Measurements from ENCODE around the gene TOR2A.

Gene TOR2A

DNA sequence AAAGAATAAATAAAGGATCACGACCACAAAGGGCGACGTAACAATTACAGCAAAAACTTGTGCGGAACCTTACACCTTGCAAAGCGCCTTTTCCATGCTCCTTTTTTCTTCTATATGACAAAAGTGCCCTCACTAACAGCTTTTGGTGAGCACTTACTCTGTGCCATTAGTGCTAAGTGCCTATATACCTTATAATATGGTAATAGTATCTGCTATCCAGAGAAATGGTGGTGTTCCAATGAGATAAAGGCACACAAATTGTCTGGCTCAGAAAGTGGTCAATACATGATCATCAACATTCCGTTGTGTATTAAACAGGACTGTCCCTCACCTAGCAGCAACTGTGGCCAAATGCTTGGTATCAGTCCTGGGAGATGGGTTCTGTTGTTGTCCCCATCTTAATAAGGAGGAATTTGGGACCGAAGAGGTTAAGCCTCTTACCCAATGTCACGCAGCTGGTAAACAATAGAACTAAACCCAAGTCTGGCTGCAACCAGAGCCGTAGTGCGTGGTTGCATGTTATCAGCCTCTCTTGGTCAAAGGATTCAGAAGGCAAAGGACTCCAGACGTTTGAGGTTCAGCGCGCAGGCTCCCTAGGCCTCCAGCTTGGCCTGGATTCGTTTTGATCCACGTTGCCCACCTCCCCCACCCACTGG lies 564 bp upstream of the TOR2A start:
- Histone ChIP-seq H3K9me3 (ENCODE audit: control insufficient read depth, insufficient read depth, low read length) (no peaks in the 10 kb centered on the region), H3K27me3 (ENCODE audit: control insufficient read depth, insufficient read depth, low read length) (no peaks in the 10 kb centered on the region), H3K9ac (ENCODE audit: low read depth, low read length) (no peak overlapping the region), H3K4me3 (ENCODE audit: low read depth, low read length) (no peak overlapping the region), H3K36me3 (ENCODE audit: control insufficient read depth, insufficient read depth, low read length) (no peaks in the 10 kb centered on the region), H3K4me1 (ENCODE audit: control insufficient read depth, insufficient read depth, low read length) (peaks cover 6% of the 10 kb centered on the region)

DNA sequence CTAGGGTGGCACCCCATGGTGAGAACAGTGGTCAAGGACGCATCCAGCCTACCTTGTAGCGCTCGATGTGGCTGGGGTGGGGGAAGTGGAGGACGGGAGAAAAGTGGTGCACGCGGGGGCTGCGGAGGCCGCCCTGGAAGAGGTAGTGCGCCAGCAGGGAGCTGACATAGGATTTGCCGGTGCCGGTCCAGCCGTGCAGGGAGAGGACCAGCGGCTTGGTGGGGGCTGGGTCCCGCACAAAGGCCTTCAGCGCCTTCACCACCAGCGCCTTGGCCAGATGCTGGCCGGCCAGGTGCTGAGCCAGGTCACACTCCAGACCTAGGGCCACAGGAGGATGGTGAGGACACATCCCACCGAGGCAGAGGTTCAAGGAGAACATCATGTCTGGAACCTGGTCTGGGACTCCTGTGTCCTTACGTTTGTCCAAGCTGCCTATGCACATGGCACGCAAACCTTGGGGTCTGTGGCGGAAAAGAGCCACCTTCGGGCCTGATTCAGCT lies 797 bp downstream of the TOR2A start:
- Histone ChIP-seq H3K4me3 (ENCODE audit: low read depth, low read length) (peak overlapping the region; percentile 84), H3K9me3 (ENCODE audit: control insufficient read depth, insufficient read depth, low read length) (no peaks in the 10 kb centered on the region), H3K9ac (ENCODE audit: low read depth, low read length) (peak overlapping the region; percentile 49), H3K36me3 (ENCODE audit: control insufficient read depth, insufficient read depth, low read length) (no peaks in the 10 kb centered on the region), H3K4me1 (ENCODE audit: control insufficient read depth, insufficient read depth, low read length) (peaks cover 6% of the 10 kb centered on the region), H3K27me3 (ENCODE audit: control insufficient read depth, insufficient read depth, low read length) (no peaks in the 10 kb centered on the region)

DNA sequence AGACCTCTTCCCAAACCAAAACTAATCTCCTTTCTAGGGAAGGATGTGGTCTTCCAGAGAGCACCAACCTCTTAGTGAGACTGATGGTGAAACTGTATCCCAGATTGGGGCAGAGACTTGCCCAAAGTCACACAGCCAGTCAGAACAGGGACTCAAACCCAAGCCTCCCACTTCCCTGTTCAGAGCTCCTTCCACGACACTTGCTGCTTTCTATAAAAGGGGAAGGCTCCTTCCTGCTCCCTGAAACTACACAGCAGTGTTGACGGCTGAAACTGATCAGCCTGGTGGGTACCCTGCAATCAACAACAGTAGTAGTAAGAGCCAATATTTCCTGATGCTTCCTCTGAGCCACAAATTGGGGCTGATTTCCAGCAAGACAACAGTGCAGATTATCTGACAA lies 1.5 kb downstream of the TOR2A start:
- no peaks in the 10 kb centered on the region for H3K36me3 ChIP-seq (ENCODE audit: control insufficient read depth, insufficient read depth, low read length)
- H3K27me3 ChIP-seq (ENCODE audit: control insufficient read depth, insufficient read depth, low read length): no peaks in the 10 kb centered on the region
- H3K9ac ChIP-seq (ENCODE audit: low read depth, low read length): no peak overlapping the region
- peaks cover 6% of the 10 kb centered on the region for H3K4me1 ChIP-seq (ENCODE audit: control insufficient read depth, insufficient read depth, low read length)
- no peaks in the 10 kb centered on the region for H3K9me3 ChIP-seq (ENCODE audit: control insufficient read depth, insufficient read depth, low read length)
- H3K4me3 ChIP-seq (ENCODE audit: low read depth, low read length): no peak overlapping the region

DNA sequence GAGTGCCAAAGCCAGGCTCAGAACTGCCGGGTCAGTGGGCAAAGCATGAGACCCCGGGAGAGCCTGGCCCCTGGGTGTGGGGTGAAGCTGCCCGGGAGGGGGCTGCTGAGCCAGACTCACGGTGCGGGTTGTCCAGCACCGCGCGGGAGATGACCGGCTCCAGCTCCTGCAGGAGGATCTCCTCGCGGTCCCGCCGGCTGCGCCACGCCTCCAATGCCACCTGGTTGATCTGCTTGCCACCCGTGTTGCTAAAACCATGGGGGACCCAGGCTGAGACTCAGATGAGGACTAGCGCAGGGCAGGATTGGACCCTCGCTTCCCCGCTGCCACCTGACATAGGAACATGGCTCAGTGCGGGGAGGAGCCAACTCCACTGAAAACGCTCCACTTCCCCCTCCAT lies 2.6 kb downstream of the TOR2A start:
- Histone ChIP-seq H3K9ac (ENCODE audit: low read depth, low read length) (no peak overlapping the region), H3K4me1 (ENCODE audit: control insufficient read depth, insufficient read depth, low read length) (peaks cover 6% of the 10 kb centered on the region), H3K9me3 (ENCODE audit: control insufficient read depth, insufficient read depth, low read length) (no peaks in the 10 kb centered on the region), H3K27me3 (ENCODE audit: control insufficient read depth, insufficient read depth, low read length) (no peaks in the 10 kb centered on the region), H3K4me3 (ENCODE audit: low read depth, low read length) (no peak overlapping the region), H3K36me3 (ENCODE audit: control insufficient read depth, insufficient read depth, low read length) (no peaks in the 10 kb centered on the region)

DNA sequence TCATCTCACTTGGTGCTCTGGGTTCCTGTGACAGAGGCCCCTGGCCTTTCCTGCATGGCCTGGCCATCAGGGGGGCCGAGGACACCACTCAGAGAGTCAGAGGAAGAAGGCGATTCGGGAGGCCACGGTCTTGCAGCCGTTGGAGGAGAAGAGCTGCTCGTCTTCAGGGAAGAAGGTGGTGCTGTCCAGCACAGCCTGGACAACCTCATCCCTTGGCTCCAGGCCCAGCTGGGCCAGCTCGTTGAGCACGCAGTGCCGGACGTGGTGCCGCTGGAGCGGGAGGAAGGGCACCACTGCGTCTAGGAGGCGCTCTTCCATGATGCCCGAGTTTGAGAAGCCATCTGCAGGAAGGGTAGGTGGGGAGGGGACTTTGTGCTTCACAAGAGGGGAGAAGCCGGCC lies 3.2 kb downstream of the TOR2A start:
- no peak overlapping the region for H3K9ac ChIP-seq (ENCODE audit: low read depth, low read length)
- no peaks in the 10 kb centered on the region for H3K36me3 ChIP-seq (ENCODE audit: control insufficient read depth, insufficient read depth, low read length)
- H3K4me3 ChIP-seq (ENCODE audit: low read depth, low read length): no peak overlapping the region
- H3K9me3 ChIP-seq (ENCODE audit: control insufficient read depth, insufficient read depth, low read length): no peaks in the 10 kb centered on the region
- H3K4me1 ChIP-seq (ENCODE audit: control insufficient read depth, insufficient read depth, low read length): peaks cover 6% of the 10 kb centered on the region
- no peaks in the 10 kb centered on the region for H3K27me3 ChIP-seq (ENCODE audit: control insufficient read depth, insufficient read depth, low read length)

DNA sequence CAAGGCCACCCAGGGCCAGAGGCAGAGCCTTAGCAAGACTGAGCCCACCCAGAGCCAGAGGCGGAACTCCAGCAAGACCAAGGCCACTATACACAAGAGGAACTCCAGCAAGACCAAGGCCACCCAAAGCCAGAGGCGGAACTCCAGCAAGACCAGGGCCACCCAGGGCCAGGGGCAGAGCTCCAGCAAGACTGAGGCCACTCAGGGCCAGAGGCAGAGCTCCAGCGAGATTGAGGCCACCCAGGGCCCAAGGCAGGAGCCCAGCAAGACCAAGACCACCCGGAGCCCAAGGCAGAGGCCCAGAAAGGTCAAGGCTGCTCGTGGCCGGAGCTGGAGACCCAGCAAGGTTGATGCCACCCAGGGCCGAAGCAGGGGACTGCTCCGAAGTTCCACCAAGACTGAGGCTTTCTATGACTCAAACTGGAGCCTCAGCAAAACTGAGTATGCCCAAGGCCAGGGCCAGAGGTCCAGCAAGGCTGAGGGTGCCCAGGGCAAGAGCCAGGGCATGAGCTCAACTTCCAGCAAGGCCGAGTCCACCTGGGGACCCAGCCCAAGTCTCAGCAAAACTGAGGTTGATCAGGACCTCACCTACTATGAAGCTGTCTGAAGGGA lies 4.2 kb downstream of the TOR2A start:
- H3K9me3 ChIP-seq (ENCODE audit: control insufficient read depth, insufficient read depth, low read length): no peaks in the 10 kb centered on the region
- no peaks in the 10 kb centered on the region for H3K27me3 ChIP-seq (ENCODE audit: control insufficient read depth, insufficient read depth, low read length)
- H3K36me3 ChIP-seq (ENCODE audit: control insufficient read depth, insufficient read depth, low read length): no peaks in the 10 kb centered on the region
- H3K9ac ChIP-seq (ENCODE audit: low read depth, low read length): no peak overlapping the region
- H3K4me1 ChIP-seq (ENCODE audit: control insufficient read depth, insufficient read depth, low read length): peaks cover 6% of the 10 kb centered on the region
- H3K4me3 ChIP-seq (ENCODE audit: low read depth, low read length): no peak overlapping the region

DNA sequence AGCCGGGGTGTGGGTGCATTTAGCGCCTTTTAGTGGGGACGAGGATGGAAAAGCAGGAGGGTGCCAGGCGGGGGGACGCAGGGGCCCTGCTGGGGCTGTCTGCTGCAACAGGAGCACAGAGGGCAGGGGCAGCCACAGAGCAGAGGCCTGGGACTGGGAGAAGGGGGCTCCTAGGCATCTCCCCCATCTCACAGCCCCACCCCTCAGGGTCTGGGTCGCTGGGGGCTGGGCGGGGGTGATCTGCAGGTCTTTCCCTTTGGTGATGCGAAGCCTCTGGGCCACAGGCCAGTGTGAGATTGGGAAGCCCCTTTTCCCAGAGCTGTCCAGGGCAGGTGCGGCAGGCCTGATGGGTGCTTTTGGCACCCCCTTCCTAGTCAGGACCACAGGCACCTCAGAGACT lies 4.8 kb downstream of the TOR2A start:
- peaks cover 3% of the 10 kb centered on the region for H3K4me1 ChIP-seq (ENCODE audit: control insufficient read depth, insufficient read depth, low read length)
- no peaks in the 10 kb centered on the region for H3K27me3 ChIP-seq (ENCODE audit: control insufficient read depth, insufficient read depth, low read length)
- H3K9ac ChIP-seq (ENCODE audit: low read depth, low read length): no peak overlapping the region
- no peaks in the 10 kb centered on the region for H3K9me3 ChIP-seq (ENCODE audit: control insufficient read depth, insufficient read depth, low read length)
- H3K4me3 ChIP-seq (ENCODE audit: low read depth, low read length): no peak overlapping the region
- H3K36me3 ChIP-seq (ENCODE audit: control insufficient read depth, insufficient read depth, low read length): no peaks in the 10 kb centered on the region

DNA sequence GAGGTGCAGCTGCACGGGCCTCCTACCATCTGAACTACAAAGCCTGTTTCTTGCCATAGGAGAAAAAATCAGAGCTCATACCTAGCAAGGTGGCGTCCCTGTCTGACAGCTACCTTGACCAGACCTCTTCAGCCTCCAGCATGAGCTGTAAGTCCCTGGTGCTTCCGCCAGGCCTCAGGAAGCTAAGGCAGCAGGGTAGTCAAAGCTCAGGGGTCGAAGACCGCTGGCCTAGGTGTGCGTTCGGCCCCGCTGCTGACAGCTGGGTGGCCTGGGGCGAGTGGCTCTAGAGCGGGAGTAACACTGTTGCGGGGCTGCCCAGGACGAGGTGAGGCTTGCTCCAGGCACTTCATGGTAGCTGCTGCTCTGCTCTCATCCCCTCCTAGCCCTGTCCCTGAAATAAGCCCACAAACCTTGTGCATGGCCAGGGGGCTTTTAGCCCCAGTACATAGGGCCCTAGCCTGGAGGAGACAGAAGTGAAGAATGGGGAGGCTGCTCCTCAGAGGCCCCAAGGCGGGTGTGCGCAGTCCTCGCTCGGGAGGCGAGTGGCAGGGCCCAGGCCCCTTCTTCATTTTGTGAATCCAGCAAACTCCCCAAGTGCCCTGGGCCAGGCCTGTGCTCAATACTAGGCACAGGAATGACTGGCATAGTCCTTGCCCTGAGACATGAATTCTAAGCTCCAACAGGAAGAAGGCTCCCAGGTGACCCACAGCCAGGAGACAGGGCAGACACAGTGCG lies 5.4 kb downstream of the TOR2A start:
- H3K4me3 ChIP-seq (ENCODE audit: low read depth, low read length): no peak overlapping the region
- H3K9ac ChIP-seq (ENCODE audit: low read depth, low read length): no peak overlapping the region
- peaks cover 3% of the 10 kb centered on the region for H3K4me1 ChIP-seq (ENCODE audit: control insufficient read depth, insufficient read depth, low read length)

DNA sequence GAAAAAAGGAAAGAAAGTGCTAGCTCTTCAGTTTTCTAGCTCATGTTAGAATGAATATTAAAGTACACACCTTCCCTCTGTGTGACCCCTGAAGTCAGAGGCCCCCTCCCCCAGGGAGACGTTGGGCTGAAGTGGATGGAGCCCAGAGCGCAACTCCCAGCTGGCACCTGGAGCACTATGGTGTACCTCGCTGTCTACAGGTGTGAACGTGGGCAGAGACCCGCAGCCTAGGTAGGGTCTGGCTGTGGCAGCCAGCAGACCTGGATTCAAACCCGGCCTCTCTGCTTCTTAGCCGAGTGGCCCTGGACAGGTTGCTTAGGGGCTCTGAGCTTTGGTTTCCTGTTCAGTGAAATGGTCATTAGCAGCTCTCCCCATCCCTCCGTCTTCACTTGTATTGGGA lies 6.3 kb downstream of the TOR2A start:
- Histone ChIP-seq H3K4me3 (ENCODE audit: low read depth, low read length) (no peak overlapping the region), H3K4me1 (ENCODE audit: control insufficient read depth, insufficient read depth, low read length) (peaks cover under 1% of the 10 kb centered on the region), H3K36me3 (ENCODE audit: control insufficient read depth, insufficient read depth, low read length) (no peaks in the 10 kb centered on the region)

More for the DNA sequence above, 5.4 kb downstream of the TOR2A start:
- no peaks in the 10 kb centered on the region for H3K27me3 ChIP-seq (ENCODE audit: control insufficient read depth, insufficient read depth, low read length)
- no peaks in the 10 kb centered on the region for H3K9me3 ChIP-seq (ENCODE audit: control insufficient read depth, insufficient read depth, low read length)
- no peaks in the 10 kb centered on the region for H3K36me3 ChIP-seq (ENCODE audit: control insufficient read depth, insufficient read depth, low read length)

DNA sequence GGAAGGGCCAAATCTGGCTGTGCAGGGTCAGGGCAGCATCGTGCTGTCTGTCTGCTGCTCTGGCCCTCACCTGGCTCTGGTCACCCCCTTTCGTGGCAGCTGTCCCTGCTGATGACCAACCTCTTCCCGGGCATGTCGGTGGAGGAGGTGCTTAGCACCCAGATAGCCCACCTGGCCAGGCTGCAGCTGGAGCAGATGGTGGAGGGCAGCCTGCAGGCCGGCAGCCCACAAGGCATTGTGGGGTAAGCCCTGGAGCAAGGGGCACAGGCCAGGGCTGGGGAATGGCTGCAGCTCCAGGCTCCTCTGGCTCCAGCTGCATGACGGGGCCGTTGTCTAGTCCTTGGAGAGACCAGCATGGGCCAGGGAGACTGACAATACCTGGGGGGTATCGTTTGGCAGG lies 8.2 kb downstream of the TOR2A start:
- Histone ChIP-seq H3K9me3 (ENCODE audit: control insufficient read depth, insufficient read depth, low read length) (no peaks in the 10 kb centered on the region), H3K4me1 (ENCODE audit: control insufficient read depth, insufficient read depth, low read length) (no peaks in the 10 kb centered on the region), H3K9ac (ENCODE audit: low read depth, low read length) (no peak overlapping the region), H3K36me3 (ENCODE audit: control insufficient read depth, insufficient read depth, low read length) (no peaks in the 10 kb centered on the region), H3K27me3 (ENCODE audit: control insufficient read depth, insufficient read depth, low read length) (no peaks in the 10 kb centered on the region), H3K4me3 (ENCODE audit: low read depth, low read length) (no peak overlapping the region)

More for the DNA sequence above, 6.3 kb downstream of the TOR2A start:
- Histone ChIP-seq H3K9me3 (ENCODE audit: control insufficient read depth, insufficient read depth, low read length) (no peaks in the 10 kb centered on the region), H3K9ac (ENCODE audit: low read depth, low read length) (no peak overlapping the region), H3K27me3 (ENCODE audit: control insufficient read depth, insufficient read depth, low read length) (no peaks in the 10 kb centered on the region)

DNA sequence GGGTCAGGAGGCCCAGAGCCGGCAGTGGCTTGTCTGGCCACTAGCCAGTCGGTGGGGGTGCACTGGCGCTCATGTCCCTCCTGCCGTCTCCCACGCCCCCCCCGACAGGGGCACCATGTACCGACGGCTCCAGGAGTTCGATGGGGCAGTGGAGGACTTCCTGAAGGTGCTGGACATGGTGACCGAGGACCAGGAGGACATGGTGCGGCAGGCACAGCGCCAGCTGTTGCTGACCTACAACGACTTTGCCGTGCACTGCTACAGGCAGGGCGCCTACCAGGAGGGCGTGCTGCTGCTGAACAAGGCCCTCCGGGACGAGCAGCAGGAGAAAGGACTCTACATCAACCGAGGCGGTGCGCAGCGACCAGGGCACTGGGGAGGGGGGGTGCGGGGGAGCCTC lies 11.1 kb downstream of the TOR2A start:
- H3K9ac ChIP-seq (ENCODE audit: low read depth, low read length): no peak overlapping the region

DNA sequence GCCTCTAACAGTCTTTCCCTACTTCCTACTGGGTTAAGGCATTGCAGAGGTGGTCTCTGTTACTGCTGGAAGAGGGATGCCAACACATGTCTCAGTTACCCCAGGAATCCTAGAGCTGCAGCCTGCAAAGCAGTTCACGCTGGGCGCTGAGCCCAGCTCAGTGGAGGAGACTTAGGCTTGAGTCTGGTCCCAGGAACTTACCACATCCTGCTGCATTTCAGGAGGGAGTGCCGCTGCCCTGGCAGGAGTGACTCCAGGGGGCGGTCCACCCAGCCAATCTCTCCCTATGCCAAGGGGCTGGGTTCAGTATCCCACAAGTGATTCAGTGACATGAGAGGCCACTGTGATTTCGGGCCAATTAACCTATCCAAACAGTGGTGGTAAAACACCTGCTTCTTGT lies 11.7 kb downstream of the TOR2A start:
- Histone ChIP-seq H3K4me3 (ENCODE audit: low read depth, low read length) (no peak overlapping the region), H3K9me3 (ENCODE audit: control insufficient read depth, insufficient read depth, low read length) (no peaks in the 10 kb centered on the region)

More for the DNA sequence above, 11.1 kb downstream of the TOR2A start:
- no peak overlapping the region for H3K4me3 ChIP-seq (ENCODE audit: low read depth, low read length)
- no peaks in the 10 kb centered on the region for H3K4me1 ChIP-seq (ENCODE audit: control insufficient read depth, insufficient read depth, low read length)
- H3K27me3 ChIP-seq (ENCODE audit: control insufficient read depth, insufficient read depth, low read length): no peaks in the 10 kb centered on the region
- H3K36me3 ChIP-seq (ENCODE audit: control insufficient read depth, insufficient read depth, low read length): no peaks in the 10 kb centered on the region
- H3K9me3 ChIP-seq (ENCODE audit: control insufficient read depth, insufficient read depth, low read length): no peaks in the 10 kb centered on the region

More for the DNA sequence above, 11.7 kb downstream of the TOR2A start:
- Histone ChIP-seq H3K4me1 (ENCODE audit: control insufficient read depth, insufficient read depth, low read length) (no peaks in the 10 kb centered on the region), H3K36me3 (ENCODE audit: control insufficient read depth, insufficient read depth, low read length) (no peaks in the 10 kb centered on the region), H3K27me3 (ENCODE audit: control insufficient read depth, insufficient read depth, low read length) (no peaks in the 10 kb centered on the region), H3K9ac (ENCODE audit: low read depth, low read length) (no peak overlapping the region)

Data from iPS-15b (cell line).